ENCODE results near the gene KIF20B.

Gene KIF20B

GRCh38 chr10:89738551-89739209 lies 37.3 kb downstream of the KIF20B start:
- Histone ChIP-seq H3K4me1 (ENCODE audit: control insufficient read depth in 1 of 2, insufficient read depth in 1 of 2, low read depth in 1 of 2, low read length in 1 of 2) (no peaks in the 10 kb centered on the region), H3K36me3 (peaks cover 31% of the 10 kb centered on the region), H3K9me3 (no peaks in the 10 kb centered on the region), H3K27me3 (no peaks in the 10 kb centered on the region), H3K27ac (no peak overlapping the region), H3K4me3 (ENCODE audit: low read depth in 1 of 2, low read length in 1 of 2) (no peak overlapping the region)
- no peak for TF ChIP-seq CTCF (IDR thresholded peaks at IDR 0.05)

DNA sequence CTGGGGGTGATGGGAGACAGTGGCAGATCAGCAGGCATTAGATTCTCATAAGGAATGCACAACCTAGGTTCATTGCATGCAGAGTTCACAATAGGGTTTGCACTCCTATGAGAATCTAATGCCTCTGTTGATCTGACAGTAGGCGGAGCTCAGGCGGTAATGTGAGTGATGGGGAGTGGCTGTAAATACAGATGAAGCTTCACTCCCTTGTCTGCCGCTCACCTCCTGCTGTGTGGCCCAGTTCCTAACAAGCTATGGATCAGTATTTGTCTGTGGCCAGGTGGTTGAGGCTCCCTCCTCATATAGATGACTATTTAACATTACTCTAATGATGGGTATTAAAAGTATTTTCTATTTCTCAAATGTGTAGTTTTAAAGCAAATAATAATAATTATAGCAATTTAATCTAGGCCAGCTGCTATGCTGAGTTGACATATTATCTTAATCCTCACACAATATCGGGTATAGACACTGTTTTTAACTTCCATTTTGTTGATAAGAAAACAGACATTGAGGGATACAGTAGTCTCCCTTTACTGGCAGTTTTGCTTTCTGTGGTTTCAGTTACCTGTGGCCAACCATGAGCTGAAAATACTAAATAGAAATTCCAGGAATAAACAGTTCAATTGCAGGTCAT lies 39.9 kb downstream of the KIF20B start:
- H3K4me1 ChIP-seq (ENCODE audit: control insufficient read depth in 1 of 2, insufficient read depth in 1 of 2, low read depth in 1 of 2, low read length in 1 of 2) = no peaks in the 10 kb centered on the region
- no peaks in the 10 kb centered on the region for H3K9me3 ChIP-seq
- no peak overlapping the region for H3K27ac ChIP-seq
- no peaks in the 10 kb centered on the region for H3K27me3 ChIP-seq
- no peak overlapping the region for H3K4me3 ChIP-seq (ENCODE audit: low read depth in 1 of 2, low read length in 1 of 2)
- H3K36me3 ChIP-seq = peaks cover 35% of the 10 kb centered on the region
- TF ChIP-seq CTCF (IDR thresholded peaks at IDR 0.05) = no peak

DNA sequence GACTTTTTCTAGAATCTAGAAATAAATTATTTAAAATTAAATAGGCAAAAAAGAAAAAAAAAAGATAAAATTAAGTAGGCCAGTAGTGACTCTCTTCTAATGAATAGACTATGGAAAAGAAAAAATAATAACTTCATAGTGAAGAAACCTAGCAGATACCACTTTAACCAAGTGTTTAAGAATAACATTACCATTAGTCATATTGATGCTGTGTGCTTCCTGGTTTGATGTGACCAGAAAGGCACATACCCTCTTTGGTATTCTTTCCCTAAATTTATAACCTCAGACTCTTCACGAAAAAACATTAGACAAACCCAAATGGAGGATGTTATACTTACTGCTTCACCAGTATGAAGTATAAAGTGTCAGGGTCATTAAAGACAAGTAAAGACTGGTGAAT lies 42.6 kb downstream of the KIF20B start:
- no peaks in the 10 kb centered on the region for H3K27me3 ChIP-seq
- H3K9me3 ChIP-seq = no peaks in the 10 kb centered on the region
- peaks cover 23% of the 10 kb centered on the region for H3K36me3 ChIP-seq
- no peaks in the 10 kb centered on the region for H3K4me1 ChIP-seq (ENCODE audit: control insufficient read depth in 1 of 2, insufficient read depth in 1 of 2, low read depth in 1 of 2, low read length in 1 of 2)
- no peak for TF ChIP-seq CTCF (IDR thresholded peaks at IDR 0.05)
- H3K4me3 ChIP-seq (ENCODE audit: low read depth in 1 of 2, low read length in 1 of 2) = no peak overlapping the region
- no peak overlapping the region for H3K27ac ChIP-seq

- H3K9me3 ChIP-seq = no peaks in the 10 kb centered on the region
- TF ChIP-seq CTCF (IDR thresholded peaks at IDR 0.05) = no peak
- H3K27ac ChIP-seq = no peak overlapping the region
- no peaks in the 10 kb centered on the region for H3K4me1 ChIP-seq (ENCODE audit: control insufficient read depth in 1 of 2, insufficient read depth in 1 of 2, low read depth in 1 of 2, low read length in 1 of 2)
- no peak overlapping the region for H3K4me3 ChIP-seq (ENCODE audit: low read depth in 1 of 2, low read length in 1 of 2)
- H3K36me3 ChIP-seq = peaks cover 14% of the 10 kb centered on the region
- H3K27me3 ChIP-seq = no peaks in the 10 kb centered on the region
Observed at GRCh38 chr10:89745903-89746302, 44.5 kb downstream of the KIF20B start.

GRCh38 chr10:89750441-89750840 lies 49.1 kb downstream of the KIF20B start:
- TF ChIP-seq CTCF (IDR thresholded peaks at IDR 0.05) = no peak
- Histone ChIP-seq H3K36me3 (peaks cover 17% of the 10 kb centered on the region), H3K4me1 (ENCODE audit: control insufficient read depth in 1 of 2, insufficient read depth in 1 of 2, low read depth in 1 of 2, low read length in 1 of 2) (no peaks in the 10 kb centered on the region), H3K4me3 (ENCODE audit: low read depth in 1 of 2, low read length in 1 of 2) (no peak overlapping the region), H3K27me3 (no peaks in the 10 kb centered on the region), H3K9me3 (no peaks in the 10 kb centered on the region), H3K27ac (no peak overlapping the region)
